K562 (cell line): ENCODE data around the gene CPED1. TPM values are rescaled to one million over a fixed set of nuclear protein-coding genes. Genes with fewer than 3 reads are reported as not detected.

Source experiments
- ARID1B ChIP-seq: fragments of 450-650 bp; IDR thresholded peaks from 2 replicates; pipeline ENCODE4 v1.6.1; 2016; ENCODE audit warnings: antibody characterized with exemption, mild to moderate bottlenecking, inconsistent platforms
- BACH1 ChIP-seq: fragments of 200-800 bp; sonication (Bioruptor generic); IDR thresholded peaks from 2 replicates; pipeline ENCODE4 v1.6.1; 2016; ENCODE audit warnings: missing genetic modification characterization, missing compliant biosample characterization
- BRD4 ChIP-seq: fragments of 200-600 bp; sonication (generic); IDR thresholded peaks from 2 replicates; pipeline ENCODE4 v1.6.1; 2017; ENCODE audit warnings: inconsistent platforms
- C11orf30 ChIP-seq: fragments of 450-650 bp; IDR thresholded peaks from 2 replicates; pipeline ENCODE4 v1.6.1; 2016; ENCODE audit warnings: low read depth, mild to moderate bottlenecking
- CSDE1 ChIP-seq, 2 experiments: fragments of 450-650 bp; IDR thresholded peaks; 2 replicates each; pipeline ENCODE4 v1.6.1; 2016; ENCODE audit warnings: mild to moderate bottlenecking in 1 of 2
- CTBP1 ChIP-seq: fragments of 450-650 bp; IDR thresholded peaks from 2 replicates; pipeline ENCODE4 v1.6.1; 2016; ENCODE audit warnings: borderline replicate concordance
- FOXK2 ChIP-seq, 2 experiments: fragments of 450-650 bp; IDR thresholded peaks in 1 of 2; conservative IDR thresholded peaks in 1 of 2; 2 replicates each; pipeline ENCODE4 v1.6.1; 2016; ENCODE audit warnings: low read depth in 2 of 2, mild to moderate bottlenecking in 1 of 2
- GABPB1 ChIP-seq: sonication (generic); formaldehyde crosslinking; IDR thresholded peaks from 2 replicates; pipeline ENCODE4 v1.8.0; 2022; ENCODE audit warnings: mild to moderate bottlenecking, missing genetic modification reagents
- ILF3 ChIP-seq: fragments of 450-650 bp; IDR thresholded peaks from 2 replicates; pipeline ENCODE4 v1.6.1; 2018; ENCODE audit warnings: antibody characterized with exemption, mild to moderate bottlenecking, moderate library complexity, borderline replicate concordance
- KDM1A ChIP-seq, 2 experiments: fragments of 450-650 bp; IDR thresholded peaks; 2 replicates each; pipeline ENCODE4 v1.6.1; 2016; ENCODE audit warnings: mild to moderate bottlenecking in 2 of 2
- KLF1 ChIP-seq: fragments of 450-650 bp; IDR thresholded peaks from 2 replicates; pipeline ENCODE4 v1.6.1; 2016; ENCODE audit warnings: missing genetic modification characterization, missing compliant biosample characterization
- LCOR ChIP-seq: sonication (generic); formaldehyde crosslinking; IDR thresholded peaks from 2 replicates; pipeline ENCODE4 v1.8.0; 2022; ENCODE audit warnings: mild to moderate bottlenecking, missing genetic modification reagents
- LEF1 ChIP-seq: fragments of 450-650 bp; IDR thresholded peaks from 2 replicates; pipeline ENCODE4 v1.6.1; 2016; ENCODE audit warnings: mild to moderate bottlenecking
- MEF2A ChIP-seq: IDR thresholded peaks from 2 replicates; pipeline ENCODE4 v1.6.1; 2011; ENCODE audit warnings: low read depth, mild to moderate bottlenecking, low read length, moderate library complexity; ENCODE audit not compliant: control insufficient read depth
- MYBL2 ChIP-seq, 2 experiments: fragments of 450-650 bp in 1 of 2; sonication (generic) in 1 of 2; formaldehyde crosslinking in 1 of 2; IDR thresholded peaks; 2 replicates each; pipeline versions ENCODE4 v1.6.1 to v1.8.1; 2017 to 2022; ENCODE audit warnings: borderline replicate concordance in 1 of 2, inconsistent platforms in 1 of 2, low read depth in 1 of 2, mild to moderate bottlenecking in 1 of 2, missing genetic modification reagents in 1 of 2, moderate library complexity in 1 of 2
- NCOR1 ChIP-seq: fragments of 450-650 bp; IDR thresholded peaks from 2 replicates; pipeline ENCODE4 v1.6.1; 2016; ENCODE audit warnings: mild to moderate bottlenecking, moderate library complexity
- PCBP1 ChIP-seq: fragments of 200-400 bp; formaldehyde crosslinking; IDR thresholded peaks from 2 replicates; pipeline ENCODE4 v1.6.1; 2018; ENCODE audit warnings: mild to moderate bottlenecking, low read depth, low read length; ENCODE audit not compliant: poor library complexity, severe bottlenecking
- POLR2H ChIP-seq: IDR thresholded peaks from 2 replicates; pipeline ENCODE4 v1.6.1; 2016; ENCODE audit warnings: missing genetic modification characterization, low read depth, mild to moderate bottlenecking, control low read depth, missing compliant biosample characterization, moderate library complexity
- STAT5A ChIP-seq: IDR thresholded peaks from 2 replicates; pipeline ENCODE4 v1.6.1; 2012; ENCODE audit warnings: low read length, inconsistent platforms, borderline replicate concordance
- ZBTB17 ChIP-seq: fragments of 450-650 bp; formaldehyde crosslinking; IDR thresholded peaks from 2 replicates; pipeline ENCODE4 v1.4.0; 2020; ENCODE audit warnings: mild to moderate bottlenecking
- ZBTB8A ChIP-seq: fragments of 450-650 bp; IDR thresholded peaks from 2 replicates; pipeline ENCODE4 v1.6.1; 2018; ENCODE audit warnings: mild to moderate bottlenecking, moderate library complexity; ENCODE audit not compliant: partially characterized antibody
- ZC3H4 ChIP-seq: sonication (generic); formaldehyde crosslinking; IDR thresholded peaks from 2 replicates; pipeline ENCODE4 v1.9.0; 2021; ENCODE audit warnings: missing genetic modification reagents, borderline replicate concordance
- ZC3H8 ChIP-seq: fragments of 450-650 bp; IDR thresholded peaks from 2 replicates; pipeline ENCODE4 v1.6.1; 2017
- ZEB2 ChIP-seq: fragments of 450-650 bp; IDR thresholded peaks from 2 replicates; pipeline ENCODE4 v1.6.1; 2016
- ZFP1 ChIP-seq: fragments of 450-650 bp; formaldehyde crosslinking; IDR thresholded peaks from 2 replicates; pipeline ENCODE4 v1.4.0; 2020; ENCODE audit warnings: mild to moderate bottlenecking, mixed read lengths
- ZFP30 ChIP-seq: fragments of 250-450 bp; sonication (Bioruptor Pico); IDR thresholded peaks from 2 replicates; pipeline ENCODE4 v1.8.0; 2022; ENCODE audit warnings: moderate library complexity, mild to moderate bottlenecking, inconsistent platforms, borderline replicate concordance
- ZFP91 ChIP-seq: sonication (generic); formaldehyde crosslinking; IDR thresholded peaks from 2 replicates; pipeline ENCODE4 v1.8.0; 2022; ENCODE audit warnings: mild to moderate bottlenecking, missing genetic modification reagents
- ZFPM2 ChIP-seq: fragments of 250-450 bp; sonication (Bioruptor Pico); IDR thresholded peaks from 2 replicates; pipeline ENCODE4 v1.5.1; 2022; ENCODE audit warnings: mild to moderate bottlenecking
- ZNF3 ChIP-seq: fragments of 250-450 bp; sonication (Bioruptor Pico); IDR thresholded peaks from 2 replicates; pipeline ENCODE4 v1.5.0; 2021; ENCODE audit warnings: mild to moderate bottlenecking, moderate library complexity
- ZNF324 ChIP-seq: fragments of 250-450 bp; sonication (Bioruptor Pico); IDR thresholded peaks from 2 replicates; pipeline ENCODE4 v1.4.0; 2020; ENCODE audit warnings: mild to moderate bottlenecking
- ZNF780A ChIP-seq: fragments of 250-450 bp; sonication (Bioruptor Pico); IDR thresholded peaks from 2 replicates; pipeline ENCODE4 v1.5.0; 2021; ENCODE audit warnings: mild to moderate bottlenecking
- polyA plus RNA-seq, 8 experiments: library from polyadenylated mRNA; depleted of rRNA in 4 of 8; stranded (reverse) in 5 of 8; unstranded in 3 of 8; fragments of >200 nt; fragmentation: Nextera tagmentation in 2 of 8; fragmentation: Illumina TruSeq in 1 of 8; extraction: Ambion mirVana in 2 of 8; extraction: Trizol in 1 of 8; gene quantifications; 2 replicates each; pipeline versions ENCODE4 v1.2.1 to v1.2.3, GENCODE V29; 2011 to 2014; ENCODE audit warnings: inconsistent platforms in 1 of 8, missing spikeins in 1 of 8
- total RNA-seq, 7 experiments: library from RNA; depleted of rRNA in 6 of 7; stranded (reverse); fragments of >200 nt in 6 of 7; fragmentation: Illumina TruSeq in 2 of 7; extraction: Trizol in 2 of 7; gene quantifications; 2 replicates each; pipeline versions ENCODE4 v1.2.1 to v1.2.3, GENCODE V29; 2011 to 2021; ENCODE audit warnings: low replicate concordance in 1 of 7

The CPED1 gene
- total and polyA plus RNA-seq, 9 of the 15 experiments (the other 6 are each of a cell fraction or from before 2014, with no cell fraction given): 195 to 393 (median 290) TPM

DNA sequence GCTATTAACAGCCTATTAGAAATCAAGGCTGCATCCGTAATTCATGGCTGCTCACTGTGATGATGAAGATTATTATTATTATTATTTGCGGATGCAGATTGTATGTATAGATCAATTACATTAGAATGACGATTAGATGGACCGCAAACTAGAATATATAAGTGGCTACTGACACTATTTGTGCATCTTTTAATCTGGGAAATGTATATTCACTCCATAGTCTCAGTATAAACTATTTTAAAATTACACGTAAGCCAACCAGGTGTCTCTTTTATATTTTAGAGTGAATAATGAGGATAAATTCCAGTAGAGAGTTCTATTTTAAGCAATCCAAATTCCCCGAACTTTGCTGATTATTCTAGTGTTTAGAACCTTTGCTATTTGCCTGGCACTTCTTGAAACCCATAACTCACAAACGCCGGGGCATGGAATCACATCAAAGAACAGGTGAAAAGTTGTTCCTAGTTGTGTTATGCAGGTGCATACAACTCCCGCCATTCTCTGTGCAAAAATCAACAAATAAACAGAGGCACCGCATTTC, 38.4 kb upstream of the CPED1 start (continued):
- no peak for TF ChIP-seq GABPB1 (CRISPR knock-in tag)
- TF ChIP-seq ZFP91 (CRISPR knock-in tag): no peak
- peak; percentile 41; the same call in 1 of the 2 replicates for TF ChIP-seq CTBP1
- TF ChIP-seq ZEB2: 0 out of 2 replicates have a peak, but pooled peaks have one; percentile 40
- TF ChIP-seq ZC3H8: no peak
- no peak for TF ChIP-seq ZFPM2 (CRISPR knock-in tag)
- no peak for TF ChIP-seq POLR2H
- TF ChIP-seq ZC3H4 (CRISPR knock-in tag): no peak
- peak; percentile 67; the same call in 1 of the 2 replicates for TF ChIP-seq ZNF780A (CRISPR knock-in tag)
- 0 out of 2 replicates have a peak, but pooled peaks have one; percentile 4 for TF ChIP-seq NCOR1
- 0 out of 2 replicates have a peak, but pooled peaks have one; percentile 24 for TF ChIP-seq STAT5A
- no peak for TF ChIP-seq CSDE1 (IDR thresholded peaks at IDR 0.05)
- no peak for TF ChIP-seq MYBL2 (IDR thresholded peaks at IDR 0.05; ENCODE audit: low read depth)
- no peak for TF ChIP-seq MYBL2 (CRISPR knock-in tag; IDR thresholded peaks at IDR 0.05; ENCODE audit: borderline replicate concordance)
- TF ChIP-seq KLF1 (tag): no peak
- no peak; the same call in 1 of the 2 replicates for TF ChIP-seq BACH1 (tag)
- TF ChIP-seq ARID1B: no peak
- no peak for TF ChIP-seq ZFP30 (CRISPR knock-in tag)
- 0 out of 2 replicates have a peak, but pooled peaks have one; percentile 35 for TF ChIP-seq ZNF3
- 0 out of 2 replicates have a peak, but pooled peaks have one; percentile 59 for TF ChIP-seq ILF3
- peak; percentile 41 for TF ChIP-seq ZBTB8A
- peak; percentile 62 for TF ChIP-seq MEF2A
- TF ChIP-seq BRD4: no peak
- peak; percentile 32 to 55; a peak in 2 of 4 replicates for TF ChIP-seq KDM1A (IDR thresholded peaks at IDR 0.05)
- TF ChIP-seq ZNF324: peak; percentile 20; the same call in 1 of the 2 replicates
- TF ChIP-seq PCBP1: no peak
- no peak for TF ChIP-seq ZFP1 (CRISPR knock-in tag)
- peak; percentile 37; the same call in 1 of the 2 replicates for TF ChIP-seq LEF1
- 0 out of 2 replicates have a peak, but pooled peaks have one; percentile 92 for TF ChIP-seq LCOR
- no peak for TF ChIP-seq ZBTB17 (CRISPR knock-in tag)
- 0 out of 2 replicates have a peak, but pooled peaks have one; percentile 13 for TF ChIP-seq C11orf30
- peak in 1 of 2 experiments; percentile 97; a peak in 1 of 4 replicates for TF ChIP-seq FOXK2 (conservative IDR thresholded peaks at IDR 0.05 in 1 of 2, IDR thresholded peaks at IDR 0.05 in 1 of 2; ENCODE audit: low read depth in 2 of 2)
